ENCODE results near the gene ALKBH8.
"Not testable (repeated sequence)": the region's sequence is repeated elsewhere in the genome, so short reads cannot be mapped to it uniquely, and the experiment has no call there.

Gene ALKBH8

GRCh38 chr11:107561688-107562087 lies 3.8 kb downstream of the ALKBH8 start:
- H3K9ac ChIP-seq (ENCODE audit: low read depth in 1 of 2, low read length in 2 of 2), result no peak overlapping the region
- H3K36me3 ChIP-seq (ENCODE audit: control insufficient read depth in 2 of 2, insufficient read depth in 2 of 2, low read length in 2 of 2), result no peaks in the 10 kb centered on the region
- no peaks in the 10 kb centered on the region for H3K27me3 ChIP-seq (ENCODE audit: control insufficient read depth in 2 of 2, insufficient read depth in 2 of 2, low read length in 2 of 2)

GRCh38 chr11:107550304-107550703 lies 15.2 kb downstream of the ALKBH8 start:
- Histone ChIP-seq H3K4me3 (ENCODE audit: low read length in 2 of 2) (no peak overlapping the region), H3K27me3 (ENCODE audit: control insufficient read depth in 2 of 2, insufficient read depth in 2 of 2, low read length in 2 of 2) (no peaks in the 10 kb centered on the region), H3K9ac (ENCODE audit: low read depth in 1 of 2, low read length in 2 of 2) (no peak overlapping the region), H3K4me1 (ENCODE audit: control insufficient read depth in 2 of 2, insufficient read depth in 2 of 2, low read length in 2 of 2) (no peaks in the 10 kb centered on the region), H3K9me3 (ENCODE audit: control insufficient read depth in 2 of 2, low read length in 2 of 2) (no peaks in the 10 kb centered on the region), H3K36me3 (ENCODE audit: control insufficient read depth in 2 of 2, insufficient read depth in 2 of 2, low read length in 2 of 2) (peaks cover 0 to 15% of the 10 kb centered on the region in 2 donors), H3K27ac (ENCODE audit: low read depth in 2 of 2, low read length in 2 of 2) (no peak overlapping the region)

More at GRCh38 chr11:107561688-107562087, 3.8 kb downstream of the ALKBH8 start:
- Histone ChIP-seq H3K9me3 (ENCODE audit: control insufficient read depth in 2 of 2, low read length in 2 of 2) (no peaks in the 10 kb centered on the region), H3K4me1 (ENCODE audit: control insufficient read depth in 2 of 2, insufficient read depth in 2 of 2, low read length in 2 of 2) (peaks cover 0 to 7% of the 10 kb centered on the region in 2 donors), H3K27ac (ENCODE audit: low read depth in 2 of 2, low read length in 2 of 2) (no peak overlapping the region), H3K4me3 (ENCODE audit: low read length in 2 of 2) (no peak overlapping the region)

GRCh38 chr11:107549954-107550285 lies 15.6 kb downstream of the ALKBH8 start:
- H3K36me3 ChIP-seq (ENCODE audit: control insufficient read depth in 2 of 2, insufficient read depth in 2 of 2, low read length in 2 of 2), result peaks cover 0 to 15% of the 10 kb centered on the region in 2 donors
- H3K4me3 ChIP-seq (ENCODE audit: low read length in 2 of 2), result no peak overlapping the region
- H3K4me1 ChIP-seq (ENCODE audit: control insufficient read depth in 2 of 2, insufficient read depth in 2 of 2, low read length in 2 of 2), result no peaks in the 10 kb centered on the region
- H3K9me3 ChIP-seq (ENCODE audit: control insufficient read depth in 2 of 2, low read length in 2 of 2), result no peaks in the 10 kb centered on the region
- no peak overlapping the region for H3K27ac ChIP-seq (ENCODE audit: low read depth in 2 of 2, low read length in 2 of 2)
- no peaks in the 10 kb centered on the region for H3K27me3 ChIP-seq (ENCODE audit: control insufficient read depth in 2 of 2, insufficient read depth in 2 of 2, low read length in 2 of 2)
- no peak overlapping the region for H3K9ac ChIP-seq (ENCODE audit: low read depth in 1 of 2, low read length in 2 of 2)

GRCh38 chr11:107549253-107549953 lies 16.1 kb downstream of the ALKBH8 start:
- Histone ChIP-seq H3K9ac (ENCODE audit: low read depth in 1 of 2, low read length in 2 of 2) (no peak overlapping the region), H3K36me3 (ENCODE audit: control insufficient read depth in 2 of 2, insufficient read depth in 2 of 2, low read length in 2 of 2) (peaks cover 0 to 15% of the 10 kb centered on the region in 2 donors), H3K4me1 (ENCODE audit: control insufficient read depth in 2 of 2, insufficient read depth in 2 of 2, low read length in 2 of 2) (no peaks in the 10 kb centered on the region), H3K4me3 (ENCODE audit: low read length in 2 of 2) (no peak overlapping the region), H3K9me3 (ENCODE audit: control insufficient read depth in 2 of 2, low read length in 2 of 2) (no peaks in the 10 kb centered on the region), H3K27ac (ENCODE audit: low read depth in 2 of 2, low read length in 2 of 2) (no peak overlapping the region), H3K27me3 (ENCODE audit: control insufficient read depth in 2 of 2, insufficient read depth in 2 of 2, low read length in 2 of 2) (no peaks in the 10 kb centered on the region)

DNA sequence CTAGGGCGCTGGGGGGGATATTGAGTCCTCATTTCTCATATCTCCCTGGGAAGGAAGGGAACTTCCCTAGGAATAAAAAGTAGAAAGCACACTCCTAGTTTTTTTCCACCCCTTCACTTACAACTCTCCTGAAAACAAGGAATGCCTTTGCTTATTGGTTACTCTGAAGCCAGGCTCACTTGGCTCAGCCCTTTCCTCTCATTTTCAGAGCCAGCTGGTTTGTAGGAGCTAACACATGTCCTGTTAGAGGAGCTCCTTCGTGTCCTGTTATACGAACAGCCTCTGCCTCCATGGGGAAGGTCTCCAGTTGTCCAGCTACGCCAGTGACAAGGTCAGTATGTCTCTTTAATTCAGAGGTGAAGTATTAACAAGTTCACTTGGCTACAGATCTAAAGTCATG lies 17.6 kb downstream of the ALKBH8 start:
- peaks cover 0 to 10% of the 10 kb centered on the region in 2 donors for H3K36me3 ChIP-seq (ENCODE audit: control insufficient read depth in 2 of 2, insufficient read depth in 2 of 2, low read length in 2 of 2)
- no peak overlapping the region for H3K9ac ChIP-seq (ENCODE audit: low read depth in 1 of 2, low read length in 2 of 2)
- H3K4me3 ChIP-seq (ENCODE audit: low read length in 2 of 2), result no peak overlapping the region
- no peak overlapping the region for H3K27ac ChIP-seq (ENCODE audit: low read depth in 2 of 2, low read length in 2 of 2)
- H3K4me1 ChIP-seq (ENCODE audit: control insufficient read depth in 2 of 2, insufficient read depth in 2 of 2, low read length in 2 of 2), result no peaks in the 10 kb centered on the region
- no peaks in the 10 kb centered on the region for H3K9me3 ChIP-seq (ENCODE audit: control insufficient read depth in 2 of 2, low read length in 2 of 2)
- H3K27me3 ChIP-seq (ENCODE audit: control insufficient read depth in 2 of 2, insufficient read depth in 2 of 2, low read length in 2 of 2), result no peaks in the 10 kb centered on the region

GRCh38 chr11:107545101-107545514 lies 20.4 kb downstream of the ALKBH8 start:
- Histone ChIP-seq H3K4me3 (ENCODE audit: low read length in 2 of 2) (no peak overlapping the region), H3K36me3 (ENCODE audit: control insufficient read depth in 2 of 2, insufficient read depth in 2 of 2, low read length in 2 of 2) (peaks cover 0 to 3% of the 10 kb centered on the region in 2 donors), H3K27me3 (ENCODE audit: control insufficient read depth in 2 of 2, insufficient read depth in 2 of 2, low read length in 2 of 2) (no peaks in the 10 kb centered on the region), H3K9ac (ENCODE audit: low read depth in 1 of 2, low read length in 2 of 2) (no peak overlapping the region), H3K9me3 (ENCODE audit: control insufficient read depth in 2 of 2, low read length in 2 of 2) (no peaks in the 10 kb centered on the region), H3K4me1 (ENCODE audit: control insufficient read depth in 2 of 2, insufficient read depth in 2 of 2, low read length in 2 of 2) (no peaks in the 10 kb centered on the region), H3K27ac (ENCODE audit: low read depth in 2 of 2, low read length in 2 of 2) (no peak overlapping the region)

- Histone ChIP-seq H3K4me3 (ENCODE audit: low read length in 2 of 2) (no peak overlapping the region), H3K36me3 (ENCODE audit: control insufficient read depth in 2 of 2, insufficient read depth in 2 of 2, low read length in 2 of 2) (peaks cover 2 to 4% of the 10 kb centered on the region in 2 donors), H3K9me3 (ENCODE audit: control insufficient read depth in 2 of 2, low read length in 2 of 2) (no peaks in the 10 kb centered on the region), H3K27me3 (ENCODE audit: control insufficient read depth in 2 of 2, insufficient read depth in 2 of 2, low read length in 2 of 2) (no peaks in the 10 kb centered on the region), H3K9ac (ENCODE audit: low read depth in 1 of 2, low read length in 2 of 2) (no peak overlapping the region), H3K4me1 (ENCODE audit: control insufficient read depth in 2 of 2, insufficient read depth in 2 of 2, low read length in 2 of 2) (no peaks in the 10 kb centered on the region), H3K27ac (ENCODE audit: low read depth in 2 of 2, low read length in 2 of 2) (no peak overlapping the region)
These were observed 26.7 kb downstream of the ALKBH8 start for GRCh38 chr11:107538821-107539220.

GRCh38 chr11:107538239-107538638 lies 27.3 kb downstream of the ALKBH8 start:
- Histone ChIP-seq H3K9me3 (ENCODE audit: control insufficient read depth in 2 of 2, low read length in 2 of 2) (no peaks in the 10 kb centered on the region), H3K27me3 (ENCODE audit: control insufficient read depth in 2 of 2, insufficient read depth in 2 of 2, low read length in 2 of 2) (no peaks in the 10 kb centered on the region), H3K4me1 (ENCODE audit: control insufficient read depth in 2 of 2, insufficient read depth in 2 of 2, low read length in 2 of 2) (no peaks in the 10 kb centered on the region), H3K27ac (ENCODE audit: low read depth in 2 of 2, low read length in 2 of 2) (no peak overlapping the region), H3K36me3 (ENCODE audit: control insufficient read depth in 2 of 2, insufficient read depth in 2 of 2, low read length in 2 of 2) (peaks cover 2 to 4% of the 10 kb centered on the region in 2 donors), H3K4me3 (ENCODE audit: low read length in 2 of 2) (no peak overlapping the region), H3K9ac (ENCODE audit: low read depth in 1 of 2, low read length in 2 of 2) (no peak overlapping the region)

DNA sequence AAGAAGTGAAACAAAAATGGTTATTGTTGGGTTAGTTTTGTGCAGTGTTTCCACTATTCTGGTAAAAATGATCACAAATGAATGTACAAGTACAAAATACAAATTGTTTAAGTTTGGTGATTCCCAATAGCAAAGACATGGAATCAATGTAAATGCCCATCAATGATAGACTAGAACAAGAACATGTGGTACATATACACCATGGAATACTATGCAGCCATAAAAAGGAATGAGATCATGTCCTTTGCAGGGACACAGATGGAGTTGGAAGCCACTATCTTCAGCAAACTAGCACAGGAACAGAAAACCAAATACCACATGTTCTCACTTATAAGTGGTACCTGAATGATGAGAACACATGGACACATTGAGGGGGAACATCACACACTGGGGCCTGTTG lies 28.4 kb downstream of the ALKBH8 start:
- not testable (repeated sequence) for H3K27ac ChIP-seq (ENCODE audit: low read depth in 2 of 2, low read length in 2 of 2); H3K36me3 ChIP-seq (ENCODE audit: control insufficient read depth in 2 of 2, insufficient read depth in 2 of 2, low read length in 2 of 2); H3K27me3 ChIP-seq (ENCODE audit: control insufficient read depth in 2 of 2, insufficient read depth in 2 of 2, low read length in 2 of 2); H3K9ac ChIP-seq (ENCODE audit: low read depth in 1 of 2, low read length in 2 of 2); H3K4me3 ChIP-seq (ENCODE audit: low read length in 2 of 2); H3K9me3 ChIP-seq (ENCODE audit: control insufficient read depth in 2 of 2, low read length in 2 of 2); H3K4me1 ChIP-seq (ENCODE audit: control insufficient read depth in 2 of 2, insufficient read depth in 2 of 2, low read length in 2 of 2)

GRCh38 chr11:107526197-107526596 lies 39.3 kb downstream of the ALKBH8 start:
- Histone ChIP-seq H3K4me1 (ENCODE audit: control insufficient read depth in 2 of 2, insufficient read depth in 2 of 2, low read length in 2 of 2) (no peaks in the 10 kb centered on the region), H3K27ac (ENCODE audit: low read depth in 2 of 2, low read length in 2 of 2) (no peak overlapping the region), H3K9me3 (ENCODE audit: control insufficient read depth in 2 of 2, low read length in 2 of 2) (no peaks in the 10 kb centered on the region), H3K9ac (ENCODE audit: low read depth in 1 of 2, low read length in 2 of 2) (no peak overlapping the region), H3K4me3 (ENCODE audit: low read length in 2 of 2) (no peak overlapping the region), H3K27me3 (ENCODE audit: control insufficient read depth in 2 of 2, insufficient read depth in 2 of 2, low read length in 2 of 2) (no peaks in the 10 kb centered on the region), H3K36me3 (ENCODE audit: control insufficient read depth in 2 of 2, insufficient read depth in 2 of 2, low read length in 2 of 2) (peaks cover 5 to 6% of the 10 kb centered on the region in 2 donors)

All from mucosa of rectum (tissue), 2 donors.